ENCODE data around the gene LRP4.

The LRP4 gene

GRCh38 chr11:46895821-46896220 lies 22.5 kb downstream of the LRP4 start:
- peaks cover 0 to 11% (median 3%) of the 10 kb centered on the region in 4 donors for H3K4me1 ChIP-seq
- no peak overlapping the region for H3K27ac ChIP-seq
- H3K27me3 ChIP-seq, result no peaks in the 10 kb centered on the region
- intact Hi-C loops (cut with DNase I; ENCODE audit: low total_unique reads), result loop anchor here (10.0 kb wide), 1 partner anchor 459 kb away; the partner anchor contains the start of gene MYBPC3
- no peak overlapping the region for H3K4me3 ChIP-seq
- DNase-seq, result no peak
- no peaks in the 10 kb centered on the region for H3K9me3 ChIP-seq
- H3K36me3 ChIP-seq, result peaks cover 0 to 15% (median 4%) of the 10 kb centered on the region in 3 donors
- TF ChIP-seq CTCF (IDR thresholded peaks at IDR 0.05), result no peak

GRCh38 chr11:46894961-46895360 lies 23.4 kb downstream of the LRP4 start:
- Histone ChIP-seq H3K4me1 (peaks cover 0 to 11% (median 3%) of the 10 kb centered on the region in 4 donors), H3K36me3 (peaks cover 0 to 15% (median 4%) of the 10 kb centered on the region in 3 donors), H3K27ac (no peak overlapping the region), H3K4me3 (no peak overlapping the region), H3K27me3 (no peaks in the 10 kb centered on the region), H3K9me3 (no peaks in the 10 kb centered on the region)
- no peak for TF ChIP-seq CTCF (IDR thresholded peaks at IDR 0.05)
- no peak for DNase-seq
- intact Hi-C loops (cut with DNase I; ENCODE audit: low total_unique reads), result loop anchor here (10.0 kb wide), 1 partner anchor 460 kb away; the partner anchor contains the start of gene MYBPC3

GRCh38 chr11:46894506-46894905 lies 23.8 kb downstream of the LRP4 start:
- Histone ChIP-seq H3K27me3 (no peaks in the 10 kb centered on the region), H3K27ac (no peak overlapping the region), H3K4me1 (peaks cover 0 to 11% (median 3%) of the 10 kb centered on the region in 4 donors), H3K9me3 (no peaks in the 10 kb centered on the region), H3K36me3 (peaks cover 0 to 10% (median 4%) of the 10 kb centered on the region in 3 donors), H3K4me3 (no peak overlapping the region)
- DNase-seq, result no peak
- no peak for TF ChIP-seq CTCF (IDR thresholded peaks at IDR 0.05)
- intact Hi-C loops (cut with DNase I; ENCODE audit: low total_unique reads), result loop anchor here (10.0 kb wide), 1 partner anchor 460 kb away; the partner anchor contains the start of gene MYBPC3

DNA sequence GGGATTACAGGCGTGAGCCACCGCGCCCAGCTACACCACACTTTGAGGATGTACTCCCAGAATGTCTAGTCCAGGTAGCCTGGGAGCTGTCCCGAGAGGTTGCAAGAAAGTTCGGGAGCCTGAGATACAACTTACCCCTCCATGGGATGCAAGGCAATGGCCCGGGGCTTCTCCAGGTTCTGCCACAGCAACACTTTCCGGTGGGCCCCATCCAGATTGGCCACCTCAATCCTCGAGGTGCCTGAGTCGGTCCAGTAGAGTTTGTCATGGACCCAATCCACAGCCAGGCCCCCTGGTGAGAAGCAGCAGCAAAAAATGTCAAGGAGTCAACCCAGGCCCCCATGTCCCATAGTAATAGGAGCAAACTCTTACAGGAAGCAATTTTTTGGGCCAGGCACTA lies 25.5 kb downstream of the LRP4 start:
- intact Hi-C loops (cut with DNase I; ENCODE audit: low total_unique reads), result loop anchor here (10.0 kb wide), 1 partner anchor 462 kb away; the partner anchor contains the start of gene MYBPC3

DNA sequence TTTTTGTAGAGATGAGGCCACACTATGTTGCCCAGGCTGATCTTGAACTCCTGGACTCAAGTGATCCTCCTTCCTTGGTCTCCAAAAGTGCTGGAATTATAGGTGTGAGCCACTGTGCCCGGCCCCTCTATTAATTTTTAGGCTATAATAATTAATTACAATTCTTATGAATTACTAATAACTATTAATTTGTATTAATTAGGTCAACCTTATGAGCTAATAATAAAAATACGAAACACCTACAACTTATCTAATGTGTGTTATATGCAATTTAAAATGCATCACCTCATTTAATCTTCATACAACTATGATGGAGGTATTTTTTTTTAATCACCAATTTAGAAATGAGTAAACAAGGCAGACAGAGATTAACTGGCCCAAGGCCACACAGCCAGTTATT lies 26.2 kb downstream of the LRP4 start:
- no peak for TF ChIP-seq CTCF (IDR thresholded peaks at IDR 0.05)
- Histone ChIP-seq H3K9me3 (no peaks in the 10 kb centered on the region), H3K36me3 (peaks cover 0 to 6% (median 4%) of the 10 kb centered on the region in 3 donors), H3K4me3 (no peak overlapping the region), H3K27me3 (no peaks in the 10 kb centered on the region), H3K4me1 (peaks cover 0 to 11% (median 3%) of the 10 kb centered on the region in 4 donors), H3K27ac (no peak overlapping the region)
- no peak for DNase-seq
- intact Hi-C loops (cut with DNase I; ENCODE audit: low total_unique reads), result loop anchor here (10.0 kb wide), 1 partner anchor 463 kb away; the partner anchor contains the start of gene MYBPC3

More for the DNA sequence above, 25.5 kb downstream of the LRP4 start:
- peaks cover 0 to 11% (median 3%) of the 10 kb centered on the region in 4 donors for H3K4me1 ChIP-seq
- peaks cover 0 to 6% (median 4%) of the 10 kb centered on the region in 3 donors for H3K36me3 ChIP-seq
- H3K4me3 ChIP-seq, result no peak overlapping the region
- DNase-seq, result no peak
- H3K9me3 ChIP-seq, result no peaks in the 10 kb centered on the region
- no peak for TF ChIP-seq CTCF (IDR thresholded peaks at IDR 0.05)
- H3K27ac ChIP-seq, result no peak overlapping the region
- H3K27me3 ChIP-seq, result no peaks in the 10 kb centered on the region

Measured in tibial artery (tissue), 4 donors.